ENCODE measurements around the gene PRPS2.

DNA sequence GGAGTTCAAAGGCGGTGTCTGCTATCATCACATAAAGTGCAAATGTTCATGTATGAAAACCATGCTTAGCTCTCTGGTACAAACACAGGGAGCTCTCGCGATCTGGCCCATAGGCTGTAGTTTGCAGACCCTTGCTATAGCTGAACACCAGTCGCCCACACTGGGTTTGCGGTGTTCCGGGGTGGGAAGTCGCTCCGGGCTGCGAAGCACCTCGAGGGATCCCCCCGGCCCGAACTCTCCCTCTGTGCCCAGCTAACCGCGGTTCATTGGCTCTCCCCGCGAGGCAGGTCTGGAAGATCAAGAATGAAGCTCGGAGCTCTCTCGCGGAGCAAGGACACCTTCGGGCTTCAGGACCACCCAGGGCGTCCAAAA, 341 bp upstream of the PRPS2 start:
- TF ChIP-seq, protein P1, sequence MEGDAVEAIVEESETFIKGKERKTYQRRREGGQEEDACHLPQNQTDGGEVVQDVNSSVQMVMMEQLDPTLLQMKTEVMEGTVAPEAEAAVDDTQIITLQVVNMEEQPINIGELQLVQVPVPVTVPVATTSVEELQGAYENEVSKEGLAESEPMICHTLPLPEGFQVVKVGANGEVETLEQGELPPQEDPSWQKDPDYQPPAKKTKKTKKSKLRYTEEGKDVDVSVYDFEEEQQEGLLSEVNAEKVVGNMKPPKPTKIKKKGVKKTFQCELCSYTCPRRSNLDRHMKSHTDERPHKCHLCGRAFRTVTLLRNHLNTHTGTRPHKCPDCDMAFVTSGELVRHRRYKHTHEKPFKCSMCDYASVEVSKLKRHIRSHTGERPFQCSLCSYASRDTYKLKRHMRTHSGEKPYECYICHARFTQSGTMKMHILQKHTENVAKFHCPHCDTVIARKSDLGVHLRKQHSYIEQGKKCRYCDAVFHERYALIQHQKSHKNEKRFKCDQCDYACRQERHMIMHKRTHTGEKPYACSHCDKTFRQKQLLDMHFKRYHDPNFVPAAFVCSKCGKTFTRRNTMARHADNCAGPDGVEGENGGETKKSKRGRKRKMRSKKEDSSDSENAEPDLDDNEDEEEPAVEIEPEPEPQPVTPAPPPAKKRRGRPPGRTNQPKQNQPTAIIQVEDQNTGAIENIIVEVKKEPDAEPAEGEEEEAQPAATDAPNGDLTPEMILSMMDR (conservative IDR thresholded peaks at IDR 0.05; ENCODE audit: low read length): no peak
- no peak for TF ChIP-seq EZH2phosphoT487 (IDR thresholded peaks at IDR 0.05; ENCODE audit: borderline replicate concordance)

Measured in Loucy (cell line).